ENCODE data around the gene DNAJC13.

DNAJC13 gene

GRCh38 chr3:132416161-132416560, 1.1 kb upstream of the DNAJC13 start:
- peaks cover 7% of the 10 kb centered on the region for H3K79me1 ChIP-seq (ENCODE audit: low read depth, low read length)
- no CpG with 5 or more reads among the region's 4 CpGs for WGBS, 2 donors (ENCODE audit: extremely low coverage in 2 of 2, insufficient read length in 2 of 2, insufficient replicate concordance in 1 of 2)
- no peak overlapping the region for H3K4me3 ChIP-seq (ENCODE audit: low read length in 2 of 2)

GRCh38 chr3:132417695-132418411, 551 bp downstream of the DNAJC13 start:
- Histone ChIP-seq H2AFZ (ENCODE audit: low read length) (peak overlapping the region; percentile 94), H3K27me3 (ENCODE audit: control insufficient read depth in 3 of 3, insufficient read depth in 3 of 3, low read depth in 1 of 3, low read length in 3 of 3) (no peaks in the 10 kb centered on the region), H3K9me3 (replicated peaks in 1 of 2; ENCODE audit: control insufficient read depth in 2 of 2, insufficient read depth in 1 of 2, low read depth in 1 of 2, low read length in 2 of 2) (no peaks in the 10 kb centered on the region), H2BK120ac (ENCODE audit: low read depth, low read length) (no peak overlapping the region), H3K27ac (replicated peaks; ENCODE audit: low read length) (peak overlapping the region; percentile 63), H3K4me3 (ENCODE audit: low read length in 2 of 2) (peak overlapping the region; percentile 91 to 98), H3K79me1 (ENCODE audit: low read depth, low read length) (peaks cover 7% of the 10 kb centered on the region), H3K36me3 (replicated peaks in 1 of 2; ENCODE audit: control insufficient read depth in 2 of 2, insufficient read depth in 2 of 2, low read length in 2 of 2) (peaks cover 0 to 21% of the 10 kb centered on the region in 2 donors), H3K4ac (ENCODE audit: low read length) (no peak overlapping the region), H2BK5ac (ENCODE audit: low read length) (peak overlapping the region; percentile 91), H2AK5ac (ENCODE audit: low read depth, low read length) (peak overlapping the region; percentile 65), H3K4me1 (ENCODE audit: control insufficient read depth in 2 of 2, insufficient read depth in 1 of 2, low read depth in 1 of 2, low read length in 2 of 2) (peaks cover 0 to 3% of the 10 kb centered on the region in 2 donors), H4K91ac (ENCODE audit: low read depth, low read length, poor library complexity) (no peak overlapping the region), H3K23ac (ENCODE audit: low read depth, low read length, poor library complexity) (peak overlapping the region; percentile 92), H3K14ac (ENCODE audit: low read length) (peak overlapping the region; percentile 31), H2BK15ac (ENCODE audit: low read length) (peak overlapping the region; percentile 52), H4K8ac (ENCODE audit: low read depth, low read length) (peak overlapping the region; percentile 30), H2BK12ac (ENCODE audit: low read length) (no peak overlapping the region), H3K4me2 (ENCODE audit: insufficient read depth, low read length, poor library complexity, severe bottlenecking) (peak overlapping the region; percentile 64), H3K18ac (ENCODE audit: low read length) (peak overlapping the region; percentile 92), H3K9ac (ENCODE audit: low read depth, low read length, poor library complexity) (peak overlapping the region; percentile 91)
- DNase-seq (ENCODE audit: low spot score) = no peak
- no CpG with 5 or more reads among the region's 28 CpGs for WGBS, 2 donors (ENCODE audit: extremely low coverage in 2 of 2, insufficient read length in 2 of 2, insufficient replicate concordance in 1 of 2)

More at GRCh38 chr3:132416161-132416560, 1.1 kb upstream of the DNAJC13 start:
- Histone ChIP-seq H2BK12ac (ENCODE audit: low read length) (no peak overlapping the region), H3K18ac (ENCODE audit: low read length) (no peak overlapping the region), H2BK15ac (ENCODE audit: low read length) (no peak overlapping the region), H2BK5ac (ENCODE audit: low read length) (no peak overlapping the region), H3K23ac (ENCODE audit: low read depth, low read length, poor library complexity) (no peak overlapping the region), H4K91ac (ENCODE audit: low read depth, low read length, poor library complexity) (no peak overlapping the region), H2BK120ac (ENCODE audit: low read depth, low read length) (no peak overlapping the region), H3K14ac (ENCODE audit: low read length) (no peak overlapping the region), H2AFZ (ENCODE audit: low read length) (peak overlapping the region; percentile 94), H2AK5ac (ENCODE audit: low read depth, low read length) (no peak overlapping the region), H3K27me3 (ENCODE audit: control insufficient read depth in 3 of 3, insufficient read depth in 3 of 3, low read depth in 1 of 3, low read length in 3 of 3) (no peaks in the 10 kb centered on the region), H3K4ac (ENCODE audit: low read length) (no peak overlapping the region), H3K4me2 (ENCODE audit: insufficient read depth, low read length, poor library complexity, severe bottlenecking) (no peak overlapping the region), H3K9ac (ENCODE audit: low read depth, low read length, poor library complexity) (no peak overlapping the region), H3K9me3 (replicated peaks in 1 of 2; ENCODE audit: control insufficient read depth in 2 of 2, insufficient read depth in 1 of 2, low read depth in 1 of 2, low read length in 2 of 2) (no peaks in the 10 kb centered on the region), H3K27ac (replicated peaks; ENCODE audit: low read length) (no peak overlapping the region), H4K8ac (ENCODE audit: low read depth, low read length) (no peak overlapping the region), H3K36me3 (replicated peaks in 1 of 2; ENCODE audit: control insufficient read depth in 2 of 2, insufficient read depth in 2 of 2, low read length in 2 of 2) (peaks cover 0 to 15% of the 10 kb centered on the region in 2 donors), H3K4me1 (ENCODE audit: control insufficient read depth in 2 of 2, insufficient read depth in 1 of 2, low read depth in 1 of 2, low read length in 2 of 2) (peaks cover 0 to 3% of the 10 kb centered on the region in 2 donors)
- no peak for DNase-seq (ENCODE audit: low spot score)

GRCh38 chr3:132418916-132419315, 1.6 kb downstream of the DNAJC13 start:
- Histone ChIP-seq H3K27me3 (ENCODE audit: control insufficient read depth in 3 of 3, insufficient read depth in 3 of 3, low read depth in 1 of 3, low read length in 3 of 3) (no peaks in the 10 kb centered on the region), H3K23ac (ENCODE audit: low read depth, low read length, poor library complexity) (no peak overlapping the region), H3K9ac (ENCODE audit: low read depth, low read length, poor library complexity) (no peak overlapping the region), H3K79me1 (ENCODE audit: low read depth, low read length) (peaks cover 7% of the 10 kb centered on the region), H3K4ac (ENCODE audit: low read length) (no peak overlapping the region), H4K8ac (ENCODE audit: low read depth, low read length) (no peak overlapping the region), H3K18ac (ENCODE audit: low read length) (no peak overlapping the region), H3K36me3 (replicated peaks in 1 of 2; ENCODE audit: control insufficient read depth in 2 of 2, insufficient read depth in 2 of 2, low read length in 2 of 2) (peaks cover 0 to 23% of the 10 kb centered on the region in 2 donors), H2AFZ (ENCODE audit: low read length) (no peak overlapping the region), H2BK120ac (ENCODE audit: low read depth, low read length) (no peak overlapping the region), H3K14ac (ENCODE audit: low read length) (no peak overlapping the region), H2BK15ac (ENCODE audit: low read length) (no peak overlapping the region), H4K91ac (ENCODE audit: low read depth, low read length, poor library complexity) (no peak overlapping the region), H2AK5ac (ENCODE audit: low read depth, low read length) (no peak overlapping the region), H2BK5ac (ENCODE audit: low read length) (no peak overlapping the region), H3K9me3 (replicated peaks in 1 of 2; ENCODE audit: control insufficient read depth in 2 of 2, insufficient read depth in 1 of 2, low read depth in 1 of 2, low read length in 2 of 2) (no peaks in the 10 kb centered on the region), H3K4me1 (ENCODE audit: control insufficient read depth in 2 of 2, insufficient read depth in 1 of 2, low read depth in 1 of 2, low read length in 2 of 2) (peaks cover 0 to 3% of the 10 kb centered on the region in 2 donors), H3K4me2 (ENCODE audit: insufficient read depth, low read length, poor library complexity, severe bottlenecking) (no peak overlapping the region), H3K4me3 (ENCODE audit: low read length in 2 of 2) (peak overlapping the region in 1 of 2 donors; percentile 91), H3K27ac (replicated peaks; ENCODE audit: low read length) (no peak overlapping the region), H2BK12ac (ENCODE audit: low read length) (no peak overlapping the region)
- WGBS, 2 donors (ENCODE audit: extremely low coverage in 2 of 2, insufficient read length in 2 of 2, insufficient replicate concordance in 1 of 2) = no CpG with 5 or more reads among the region's 4 CpGs
- no peak for DNase-seq (ENCODE audit: low spot score)

GRCh38 chr3:132421832-132422231, 4.5 kb downstream of the DNAJC13 start:
- Histone ChIP-seq H2BK12ac (ENCODE audit: low read length) (no peak overlapping the region), H2BK5ac (ENCODE audit: low read length) (no peak overlapping the region), H3K36me3 (replicated peaks in 1 of 2; ENCODE audit: control insufficient read depth in 2 of 2, insufficient read depth in 2 of 2, low read length in 2 of 2) (peaks cover 0 to 41% of the 10 kb centered on the region in 2 donors), H3K4me2 (ENCODE audit: insufficient read depth, low read length, poor library complexity, severe bottlenecking) (no peak overlapping the region), H3K27me3 (ENCODE audit: control insufficient read depth in 3 of 3, insufficient read depth in 3 of 3, low read depth in 1 of 3, low read length in 3 of 3) (no peaks in the 10 kb centered on the region), H2BK120ac (ENCODE audit: low read depth, low read length) (no peak overlapping the region), H3K14ac (ENCODE audit: low read length) (no peak overlapping the region), H3K23ac (ENCODE audit: low read depth, low read length, poor library complexity) (no peak overlapping the region), H3K79me1 (ENCODE audit: low read depth, low read length) (peaks cover 7% of the 10 kb centered on the region), H2BK15ac (ENCODE audit: low read length) (no peak overlapping the region), H3K4me3 (ENCODE audit: low read length in 2 of 2) (no peak overlapping the region), H3K9me3 (replicated peaks in 1 of 2; ENCODE audit: control insufficient read depth in 2 of 2, insufficient read depth in 1 of 2, low read depth in 1 of 2, low read length in 2 of 2) (no peaks in the 10 kb centered on the region), H4K8ac (ENCODE audit: low read depth, low read length) (no peak overlapping the region), H3K9ac (ENCODE audit: low read depth, low read length, poor library complexity) (no peak overlapping the region), H2AFZ (ENCODE audit: low read length) (no peak overlapping the region), H3K4me1 (ENCODE audit: control insufficient read depth in 2 of 2, insufficient read depth in 1 of 2, low read depth in 1 of 2, low read length in 2 of 2) (peaks cover 0 to 3% of the 10 kb centered on the region in 2 donors), H3K18ac (ENCODE audit: low read length) (no peak overlapping the region), H4K91ac (ENCODE audit: low read depth, low read length, poor library complexity) (no peak overlapping the region), H3K4ac (ENCODE audit: low read length) (no peak overlapping the region), H2AK5ac (ENCODE audit: low read depth, low read length) (no peak overlapping the region), H3K27ac (replicated peaks; ENCODE audit: low read length) (no peak overlapping the region)
- no peak for DNase-seq (ENCODE audit: low spot score)
- WGBS, 2 donors (ENCODE audit: extremely low coverage in 2 of 2, insufficient read length in 2 of 2, insufficient replicate concordance in 1 of 2) = no CpG with 5 or more reads among the region's 4 CpGs

Measured in neuronal stem cell (in vitro differentiated cells).